SU-DHL-6 (cell line): ENCODE results near the gene NOL8.

Experiments used
- H2AFZ ChIP-seq: fragments of 200-600 bp; sonication (generic); 2 replicates; pipeline ENCODE4 v1.6.1; 2014; ENCODE audit warnings: low read depth, mild to moderate bottlenecking, moderate library complexity, mixed read lengths, antibody characterized with exemption, low read length; ENCODE audit not compliant: severe bottlenecking
- H3F3A ChIP-seq: fragments of 200-600 bp; shearing (Covaris generic); 2 replicates; pipeline ENCODE4 v1.6.0; 2016; ENCODE audit warnings: antibody characterized with exemption, mild to moderate bottlenecking; ENCODE audit not compliant: insufficient read depth
- H3K27ac ChIP-seq: fragments of 200-600 bp; sonication (generic); 2 replicates; pipeline ENCODE4 v1.5.1; 2016; ENCODE audit warnings: low read depth, mild to moderate bottlenecking, low read length, moderate library complexity, mixed read lengths
- H3K27me3 ChIP-seq: fragments of 200-600 bp; sonication (generic), shearing (Covaris generic); 2 replicates; pipeline ENCODE4 v1.6.0; 2014; ENCODE audit warnings: mild to moderate bottlenecking, low read length
- H3K36me3 ChIP-seq: fragments of 200-600 bp; sonication (generic); 2 replicates; pipeline ENCODE4 v1.6.1; 2014; ENCODE audit warnings: mild to moderate bottlenecking, low read length, mixed read lengths
- H3K4me2 ChIP-seq: fragments of 300-600, 200-600 bp; shearing (Covaris generic), sonication (generic); 2 replicates; pipeline ENCODE4 v1.6.0; 2014; ENCODE audit warnings: low read length, low read depth, mild to moderate bottlenecking; ENCODE audit not compliant: poor library complexity, severe bottlenecking
- H3K4me3 ChIP-seq: fragments of 200-600 bp; sonication (generic); 2 replicates; pipeline ENCODE4 v1.5.1; 2014; ENCODE audit warnings: antibody characterized with exemption, low read length, mild to moderate bottlenecking, mixed read lengths; ENCODE audit not compliant: insufficient read depth, poor library complexity, severe bottlenecking
- H3K79me2 ChIP-seq: fragments of 200-600 bp; sonication (generic); 2 replicates; pipeline ENCODE4 v1.6.1; 2014; ENCODE audit warnings: mild to moderate bottlenecking, low read length, moderate library complexity; ENCODE audit not compliant: insufficient read depth
- H3K9ac ChIP-seq: fragments of 200-600 bp; sonication (generic); 2 replicates; pipeline ENCODE4 v1.7.0; 2014; ENCODE audit warnings: mild to moderate bottlenecking, low read length
- H3K9me2 ChIP-seq: fragments of 200-600 bp; sonication (generic); replicated peaks from 2 replicates; pipeline ENCODE4 v1.6.1; 2014; ENCODE audit warnings: low read length; ENCODE audit not compliant: insufficient read depth
- H3K9me3 ChIP-seq: fragments of 200-600 bp; sonication (generic); 2 replicates; pipeline ENCODE4 v1.6.1; 2014; ENCODE audit warnings: low read length, mixed read lengths; ENCODE audit not compliant: insufficient read depth
- H4K20me1 ChIP-seq: fragments of 200-600 bp; sonication (generic); 2 replicates; pipeline ENCODE4 v1.6.1; 2014; ENCODE audit warnings: low read depth, mild to moderate bottlenecking, antibody characterized with exemption, low read length, moderate library complexity, mixed read lengths
- CTCF ChIP-seq: fragments of 200-600 bp; sonication (generic); IDR thresholded peaks from one replicate; pipeline ENCODE4 v1.5.1; 2017; ENCODE audit warnings: antibody characterized with exemption, mild to moderate bottlenecking, low read length, moderate library complexity; ENCODE audit not compliant: insufficient read depth, poor library complexity, severe bottlenecking
- EZH2phosphoT487 ChIP-seq: fragments of 200-600 bp; sonication (generic), shearing (Covaris generic); conservative IDR thresholded peaks from 2 replicates; pipeline ENCODE4 v1.6.1; 2018; ENCODE audit warnings: mild to moderate bottlenecking, antibody characterized with exemption, low read length, moderate library complexity, mixed read lengths

Gene NOL8

GRCh38 chr9:92289708-92290390 lies 35.3 kb downstream of the NOL8 start:
- Histone ChIP-seq H3K79me2 (peaks cover 87% of the 10 kb centered on the region), H3K27ac (no peak overlapping the region), H3K36me3 (peaks cover 60% of the 10 kb centered on the region), H3K9ac (no peak overlapping the region), H3F3A (peaks cover 31% of the 10 kb centered on the region), H3K4me3 (no peak overlapping the region), H3K9me2 (no peaks in the 10 kb centered on the region), H3K27me3 (no peaks in the 10 kb centered on the region), H3K4me2 (no peak overlapping the region), H2AFZ (no peak overlapping the region), H3K9me3 (no peaks in the 10 kb centered on the region), H4K20me1 (peaks cover 31% of the 10 kb centered on the region; the same call in 1 of the 2 replicates)
- no peak for TF ChIP-seq CTCF
- TF ChIP-seq EZH2phosphoT487, result no peak

- H3F3A ChIP-seq, result peaks cover 4% of the 10 kb centered on the region; the same call in 1 of the 2 replicates
- peaks cover 27% of the 10 kb centered on the region for H3K79me2 ChIP-seq
- H4K20me1 ChIP-seq, result peaks cover 7% of the 10 kb centered on the region; the same call in 1 of the 2 replicates
- TF ChIP-seq CTCF, result no peak
- no peak for TF ChIP-seq EZH2phosphoT487
- no peak overlapping the region for H3K4me3 ChIP-seq
- H2AFZ ChIP-seq, result no peak overlapping the region
- no peak overlapping the region for H3K27ac ChIP-seq
- H3K4me2 ChIP-seq, result no peak overlapping the region
- no peak overlapping the region for H3K9ac ChIP-seq
- peaks cover 82% of the 10 kb centered on the region for H3K36me3 ChIP-seq
- H3K27me3 ChIP-seq, result no peaks in the 10 kb centered on the region
- H3K9me3 ChIP-seq, result no peaks in the 10 kb centered on the region
- no peaks in the 10 kb centered on the region for H3K9me2 ChIP-seq
These were observed 45.8 kb downstream of the NOL8 start for GRCh38 chr9:92279302-92279701.

- Histone ChIP-seq H3K4me2 (no peak overlapping the region), H3K9ac (no peak overlapping the region), H3K36me3 (peaks cover 85% of the 10 kb centered on the region), H3K4me3 (no peak overlapping the region), H3K79me2 (peaks cover 15% of the 10 kb centered on the region), H3K27ac (no peak overlapping the region), H3K9me3 (no peaks in the 10 kb centered on the region), H4K20me1 (peaks cover 2% of the 10 kb centered on the region; the same call in 1 of the 2 replicates), H3K27me3 (no peaks in the 10 kb centered on the region), H2AFZ (no peak overlapping the region), H3F3A (peaks cover 4% of the 10 kb centered on the region; the same call in 1 of the 2 replicates), H3K9me2 (no peaks in the 10 kb centered on the region)
- no peak for TF ChIP-seq EZH2phosphoT487
- no peak for TF ChIP-seq CTCF
These were observed 47.0 kb downstream of the NOL8 start for GRCh38 chr9:92278110-92278509.
